Spinal cord (tissue), 10 donors: ENCODE results near the gene TAF4. TPM values are rescaled to one million over a fixed set of nuclear protein-coding genes. Genes with fewer than 3 reads are reported as not detected.

Source experiments
- DNase-seq, 6 donors: peaks; one replicate each; pipeline versions ENCODE4 v3.0.0 to v3.0.0-alpha.2; 2013 to 2015; ENCODE audit warnings: low spot score in 6 of 6, low read depth in 4 of 6
- H3K27ac ChIP-seq: one replicate; pipeline ENCODE4 v1.5.1; 2013; ENCODE audit warnings: low read depth, low read length, control low read depth
- H3K27me3 ChIP-seq: one replicate; pipeline ENCODE4 v1.6.1; 2013; ENCODE audit warnings: low read length; ENCODE audit not compliant: control insufficient read depth, insufficient read depth
- H3K36me3 ChIP-seq: one replicate; pipeline ENCODE4 v1.6.1; 2013; ENCODE audit warnings: low read length; ENCODE audit not compliant: control insufficient read depth, insufficient read depth
- H3K4me1 ChIP-seq: one replicate; pipeline ENCODE4 v1.6.1; 2013; ENCODE audit warnings: low read length; ENCODE audit not compliant: control insufficient read depth, insufficient read depth
- H3K4me3 ChIP-seq: one replicate; pipeline ENCODE4 v1.5.1; 2013; ENCODE audit warnings: low read depth, low read length, control low read depth
- H3K9me3 ChIP-seq: one replicate; pipeline ENCODE4 v1.6.1; 2013; ENCODE audit warnings: low read length; ENCODE audit not compliant: control insufficient read depth, insufficient read depth
- WGBS: methylation state at CpG from one replicate; pipeline ENCODE4 v1.1.5; 2013; ENCODE audit warnings: missing lambda C conversion rate; ENCODE audit not compliant: insufficient coverage; 5-methylcytosine and 5-hydroxymethylcytosine counted together
- polyA plus RNA-seq, 2 donors: library from polyadenylated mRNA; unstranded; fragments of 120-200 nt; gene quantifications; one replicate each; pipeline ENCODE4 v1.2.1, GENCODE V29; 2013; ENCODE audit not compliant: insufficient read length in 2 of 2
- total RNA-seq, 2 donors: library from RNA; depleted of rRNA in 1 of 2; stranded (reverse); fragments of 120-200 nt in 1 of 2; fragments of >200 nt in 1 of 2; gene quantifications; one replicate each; pipeline versions ENCODE4 v1.2.3 to v1.2.4, GENCODE V29; 2013 to 2014
- donor health status: healthy.

TAF4 gene
- total and polyA plus RNA-seq, 4 donors, result 7.2 to 20.4 (median 13.0) TPM

GRCh38 chr20:61964675-61965605 lies 100.7 kb downstream of the TAF4 start:
- Histone ChIP-seq H3K36me3 (peaks cover 21% of the 10 kb centered on the region), H3K27me3 (peaks cover 17% of the 10 kb centered on the region), H3K9me3 (no peaks in the 10 kb centered on the region), H3K4me1 (peaks cover 10% of the 10 kb centered on the region), H3K4me3 (no peak overlapping the region), H3K27ac (no peak overlapping the region)
- no peak for DNase-seq
- 40% methylated on average over 32 of the region's 41 CpGs for WGBS

GRCh38 chr20:61963885-61964674 lies 101.6 kb downstream of the TAF4 start:
- Histone ChIP-seq H3K9me3 (no peaks in the 10 kb centered on the region), H3K27me3 (peaks cover 17% of the 10 kb centered on the region), H3K36me3 (peaks cover 16% of the 10 kb centered on the region), H3K4me3 (no peak overlapping the region), H3K4me1 (peaks cover 10% of the 10 kb centered on the region), H3K27ac (no peak overlapping the region)
- no peak for DNase-seq
- WGBS, result 89% methylated on average over 5 of the region's 8 CpGs

GRCh38 chr20:61963149-61963548 lies 102.5 kb downstream of the TAF4 start:
- H3K9me3 ChIP-seq, result no peaks in the 10 kb centered on the region
- peaks cover 16% of the 10 kb centered on the region for H3K36me3 ChIP-seq
- no peak overlapping the region for H3K27ac ChIP-seq
- 56% methylated on average over 5 of the region's 9 CpGs for WGBS
- H3K27me3 ChIP-seq, result peaks cover 17% of the 10 kb centered on the region
- no peak for DNase-seq
- H3K4me3 ChIP-seq, result no peak overlapping the region
- peaks cover 10% of the 10 kb centered on the region for H3K4me1 ChIP-seq

- DNase-seq, result no peak
- 100% methylated on average over 3 of the region's 12 CpGs for WGBS
- Histone ChIP-seq H3K36me3 (peaks cover 7% of the 10 kb centered on the region), H3K27me3 (peaks cover 9% of the 10 kb centered on the region), H3K9me3 (no peaks in the 10 kb centered on the region), H3K27ac (no peak overlapping the region), H3K4me3 (no peak overlapping the region), H3K4me1 (peaks cover 10% of the 10 kb centered on the region)
Observed at GRCh38 chr20:61960836-61961235, 104.8 kb downstream of the TAF4 start.

- Histone ChIP-seq H3K36me3 (peaks cover 7% of the 10 kb centered on the region), H3K27me3 (peaks cover 2% of the 10 kb centered on the region), H3K27ac (no peak overlapping the region), H3K4me3 (no peak overlapping the region), H3K4me1 (peaks cover 4% of the 10 kb centered on the region), H3K9me3 (no peaks in the 10 kb centered on the region)
- 54% methylated on average over 19 of the region's 22 CpGs for WGBS
- DNase-seq, result peak in 2 of 6 donors; percentile 62 to 84
Observed at GRCh38 chr20:61958773-61959700, 106.6 kb downstream of the TAF4 start.

- peaks cover 4% of the 10 kb centered on the region for H3K36me3 ChIP-seq
- 64% methylated on average over 6 of the region's 12 CpGs for WGBS
- H3K27me3 ChIP-seq, result peaks cover 2% of the 10 kb centered on the region
- H3K27ac ChIP-seq, result no peak overlapping the region
- no peaks in the 10 kb centered on the region for H3K9me3 ChIP-seq
- no peak overlapping the region for H3K4me3 ChIP-seq
- no peak for DNase-seq
- H3K4me1 ChIP-seq, result peaks cover 4% of the 10 kb centered on the region
Observed at GRCh38 chr20:61957961-61958715, 107.5 kb downstream of the TAF4 start.

GRCh38 chr20:61956396-61957342 lies 109.0 kb downstream of the TAF4 start:
- Histone ChIP-seq H3K9me3 (no peaks in the 10 kb centered on the region), H3K27me3 (peaks cover 2% of the 10 kb centered on the region), H3K4me3 (no peak overlapping the region), H3K27ac (no peak overlapping the region), H3K4me1 (peaks cover 4% of the 10 kb centered on the region), H3K36me3 (peaks cover 3% of the 10 kb centered on the region)
- DNase-seq, result no peak
- 35% methylated on average over 7 of the region's 12 CpGs for WGBS
